ENCODE measurements around the gene MPZ. TPM values are rescaled to one million over a fixed set of nuclear protein-coding genes. Genes with fewer than 3 reads are reported as not detected.

The MPZ gene
- total and polyA plus RNA-seq, 9 of the 15 experiments (the other 6 are each of a cell fraction or from before 2014, with no cell fraction given), result 0.22 to 16.6 (median 10.9) TPM

GRCh38 chr1:161305867-161306519 lies 3.8 kb downstream of the MPZ start:
- FAIRE-seq (peak; percentile 88), DNase-seq (ENCODE audit: extremely low read depth in 1 of 4, low spot score in 3 of 4) (peak; percentile 91 to 97 (median 95)), ATAC-seq (peak; percentile 92)
- Histone ChIP-seq H3K4me2 (ENCODE audit: insufficient read depth, low read length) (peak overlapping the region; percentile 88), H3K4me1 (replicated peaks in 1 of 2; ENCODE audit: control insufficient read depth in 2 of 2, insufficient read depth in 2 of 2, low read length in 2 of 2) (peaks cover 28 to 33% of the 10 kb centered on the region in 2 experiments), H3K36me3 (ENCODE audit: control insufficient read depth, insufficient read depth, low read length) (peaks cover 16% of the 10 kb centered on the region), H3K27ac (ENCODE audit: extremely low read depth, low read depth, low read length) (peak overlapping the region; percentile 70), H2AFZ (ENCODE audit: low read depth, low read length) (peak overlapping the region; percentile 90), H3K4me3 (peak overlapping the region; percentile 61), H3K79me2 (ENCODE audit: control insufficient read depth, insufficient read depth, low read length) (peaks cover 19% of the 10 kb centered on the region), H3K9me3 (replicated peaks; ENCODE audit: control insufficient read depth, insufficient read depth, low read depth, low read length) (no peaks in the 10 kb centered on the region), H3K9ac (ENCODE audit: insufficient read depth in 1 of 2, low read depth in 2 of 2, low read length in 2 of 2) (peak overlapping the region; percentile 56 to 93; a peak in 3 of 4 replicates), H3K27me3 (ENCODE audit: control insufficient read depth in 2 of 2, insufficient read depth in 2 of 2, low read length in 2 of 2) (no peaks in the 10 kb centered on the region), H3K9me1 (ENCODE audit: control insufficient read depth, insufficient read depth, low read length) (no peaks in the 10 kb centered on the region), H4K20me1 (replicated peaks; ENCODE audit: control insufficient read depth, insufficient read depth, low read length) (no peaks in the 10 kb centered on the region)
- intact Hi-C loops (cut with micrococcal nuclease), result loop anchor here (2.0 to 5.0 kb wide), 3 partner anchors 61 to 104 kb away; partner anchors contain the start of genes CFAP126, NDUFS2 and TOMM40L
- POLR2A ChIA-PET, result interaction anchor here (0.6 to 1.3 kb wide), 8 partner anchors 8 to 123 kb away, joined by 3 to 8 read pairs (median 4); partner anchors contain the start of genes SDHC and TOMM40L
- 2% methylated on average over 19 of the region's 31 CpGs for WGBS (ENCODE audit: insufficient coverage, low coverage, missing lambda C conversion rate)
- CTCF ChIA-PET (ENCODE audit: low intra/inter-chr PET ratio), result interaction anchor here (0.5 to 1.1 kb wide), 2 partner anchors 79 to 438 kb away, joined by 3 read pairs; no protein-coding TSS in a partner anchor
- BruUV-seq (replicated peaks), result no TSS peak
- in situ Hi-C loops (cut with MboI), result no loop called here
- TF ChIP-seq STAG1 (CRISPR knock-in tag; IDR thresholded peaks at IDR 0.05; ENCODE audit: borderline replicate concordance) (no peak), SMARCE1 (IDR thresholded peaks at IDR 0.05) (peak; percentile 34; the same call in 1 of the 2 replicates), ZNF445 (CRISPR knock-in tag; IDR thresholded peaks at IDR 0.05; ENCODE audit: low read depth) (no peak), ZBTB11 (CRISPR knock-in tag; IDR thresholded peaks at IDR 0.05) (peak in 1 of 3 experiments; percentile 80; a peak in 2 of 6 replicates), CBFB (CRISPR knock-in tag; IDR thresholded peaks at IDR 0.05) (peak; percentile 72; the same call in 1 of the 2 replicates), HNRNPK (IDR thresholded peaks at IDR 0.05; ENCODE audit: low read depth, low read length, poor library complexity, severe bottlenecking) (no peak), ZNF583 (CRISPR knock-in tag; IDR thresholded peaks at IDR 0.05) (no peak), HMG20B (CRISPR knock-in tag; IDR thresholded peaks at IDR 0.05) (no peak), ZNF609 (CRISPR knock-in tag; IDR thresholded peaks at IDR 0.05; ENCODE audit: borderline replicate concordance) (0 out of 2 replicates have a peak, but pooled peaks have one; percentile 41), SNRNP70 (optimal IDR thresholded peaks at IDR 0.05; ENCODE audit: low read depth, low read length) (no peak), GTF2A2 (tag; IDR thresholded peaks at IDR 0.05) (no peak)
